IPS-NIHi7 (cell line): Measurements from ENCODE around the gene CAMK2D.
"Not testable (repeated sequence)": the region's sequence is repeated elsewhere in the genome, so short reads cannot be mapped to it uniquely, and the experiment has no call there.

Experiments used
- DNase-seq: peaks from one replicate; pipeline ENCODE4 v3.0.0; 2012; ENCODE audit warnings: mixed read lengths; ENCODE audit errors: extremely low spot score

Gene CAMK2D

DNA sequence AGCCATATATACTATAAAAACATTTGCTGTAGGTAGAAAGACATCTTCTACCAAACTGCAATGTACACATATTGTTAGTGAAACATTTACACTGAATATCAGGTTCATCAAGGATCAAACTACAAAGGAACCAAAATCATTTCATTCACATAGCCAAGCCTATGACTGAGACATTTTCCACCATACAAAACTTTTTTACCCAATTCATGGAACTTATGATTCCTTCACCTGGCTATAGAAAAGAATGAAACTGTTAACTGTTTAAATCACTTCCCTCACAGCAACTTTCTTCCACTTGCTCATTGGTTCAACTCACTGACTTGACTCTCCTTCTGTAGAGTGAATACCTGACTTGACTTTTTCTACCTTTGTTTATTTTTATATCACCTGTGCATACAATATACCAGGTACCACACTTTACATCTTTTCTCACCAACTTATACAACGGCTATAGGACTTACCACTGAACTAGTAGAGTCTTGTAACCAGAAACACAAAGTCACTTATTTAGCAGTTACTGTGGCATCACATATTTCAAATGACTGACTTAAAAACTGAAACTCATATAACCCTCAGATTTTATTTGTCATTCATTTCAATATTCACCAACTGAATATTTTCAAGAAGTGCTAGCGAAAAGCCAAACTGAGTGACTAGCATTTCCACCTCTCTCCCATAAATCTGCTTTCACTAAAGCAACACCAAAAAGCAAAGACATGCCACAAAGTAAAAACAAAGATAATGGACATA lies 30.9 kb downstream of the CAMK2D start:
- DNase-seq, result no peak

DNA sequence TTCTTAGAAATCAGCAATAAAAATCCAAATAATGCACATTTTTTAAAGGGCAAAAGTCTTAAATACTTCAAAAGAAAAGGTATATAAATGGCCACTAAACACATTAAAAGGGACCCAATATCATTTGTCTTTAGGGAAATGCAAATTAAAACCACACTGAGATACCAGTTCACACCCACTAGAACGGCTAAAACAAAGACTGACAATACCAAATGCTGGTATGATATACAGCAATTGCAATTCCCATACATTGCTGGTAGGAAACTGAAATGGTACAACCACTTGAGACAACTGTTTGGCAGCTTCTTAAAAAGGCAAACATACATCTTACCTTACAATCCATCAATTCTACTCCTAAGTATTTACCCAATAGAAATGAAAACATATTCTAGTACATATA lies 33.7 kb downstream of the CAMK2D start:
- DNase-seq, result no peak

DNA sequence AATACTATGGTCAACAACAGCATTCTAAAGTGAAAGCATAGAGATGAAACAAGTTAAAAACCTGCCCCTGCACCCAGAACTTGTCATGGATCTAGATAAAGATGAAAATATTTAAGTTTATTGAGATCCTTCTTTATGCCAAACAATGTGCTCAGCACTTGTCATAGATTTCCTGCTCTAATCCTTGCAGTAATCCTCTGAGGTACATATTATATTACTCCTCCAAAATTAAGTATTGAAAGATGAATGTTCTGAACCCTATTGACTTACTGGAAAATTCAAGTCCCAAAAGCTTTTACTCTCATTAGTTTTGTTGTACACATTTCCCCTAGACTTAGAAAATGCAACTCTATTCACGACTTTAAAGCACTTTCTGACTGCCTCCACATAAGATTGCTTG lies 35.6 kb downstream of the CAMK2D start:
- no peak for DNase-seq

DNA sequence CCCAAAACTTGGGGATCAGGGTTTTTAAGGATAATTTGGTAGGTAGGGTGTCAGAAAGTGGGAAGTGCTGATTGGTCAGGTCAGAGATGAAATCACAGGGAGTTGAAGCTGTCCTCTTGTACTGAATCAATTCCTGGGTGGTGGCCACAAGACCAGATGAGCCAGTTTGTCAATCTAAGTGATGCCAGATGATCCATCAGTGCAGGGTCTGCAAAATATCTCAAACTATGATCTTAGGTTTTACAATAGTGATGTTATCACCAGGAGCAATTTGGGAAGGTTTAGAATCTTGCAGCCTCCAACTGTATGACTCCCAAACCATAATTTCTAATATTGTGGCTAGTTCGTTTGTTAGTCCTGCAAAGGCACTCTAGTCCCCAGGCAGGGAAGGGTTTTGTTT lies 43.3 kb downstream of the CAMK2D start:
- DNase-seq, result no peak

DNA sequence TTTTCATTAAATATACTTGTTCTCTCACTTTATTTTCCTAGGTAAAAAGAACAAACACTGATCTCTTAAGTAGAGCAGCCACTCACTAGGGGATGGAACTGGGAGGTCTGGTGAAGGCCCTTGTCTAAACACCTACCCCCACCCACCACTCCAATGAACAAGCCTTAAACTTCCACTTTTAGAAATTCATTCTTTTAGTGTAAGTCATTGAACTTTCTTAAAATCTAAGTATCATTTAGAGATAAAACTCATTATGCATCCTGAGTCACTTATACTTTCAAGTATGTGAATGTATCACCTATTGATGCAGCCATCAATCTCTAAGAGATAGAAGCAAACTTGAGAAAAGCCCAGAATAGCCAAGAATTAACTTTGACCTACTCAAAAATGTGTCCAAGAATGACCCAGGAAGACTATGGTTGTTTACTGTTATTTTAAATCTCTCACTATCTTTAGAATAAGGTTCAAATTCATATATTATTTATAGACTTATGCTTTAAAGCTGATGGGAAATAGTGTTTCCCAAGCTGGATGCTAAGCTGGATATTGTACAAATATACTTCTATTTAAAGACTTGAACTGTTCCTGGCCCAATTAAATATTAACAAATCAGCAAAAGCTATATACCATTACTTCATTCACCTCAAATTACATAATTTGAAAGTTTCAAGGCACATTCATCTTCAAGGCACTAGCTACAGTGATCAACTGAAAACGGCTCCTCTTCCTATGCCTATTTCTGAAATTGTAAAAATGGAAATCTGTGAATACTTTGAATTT lies 49.5 kb downstream of the CAMK2D start:
- no peak for DNase-seq

DNA sequence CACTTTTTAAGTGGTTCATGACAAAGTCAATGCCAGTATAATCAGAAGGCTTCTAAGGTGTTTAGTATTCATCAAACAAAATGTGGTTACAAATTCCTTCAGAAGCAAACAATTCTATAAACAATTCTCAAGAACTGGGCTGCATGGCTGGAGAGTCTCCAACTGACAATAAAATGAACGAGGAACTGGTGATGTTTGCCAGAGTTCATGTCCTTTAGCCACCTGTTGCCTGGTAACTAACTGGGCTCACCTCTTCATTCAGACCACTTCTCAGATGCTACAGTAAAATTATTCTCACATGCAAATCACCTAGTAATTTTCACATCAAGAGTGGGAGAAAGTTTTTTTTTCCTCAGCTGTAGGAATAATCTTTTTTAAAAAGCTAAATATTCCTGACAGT lies 53.3 kb downstream of the CAMK2D start:
- no peak for DNase-seq

DNA sequence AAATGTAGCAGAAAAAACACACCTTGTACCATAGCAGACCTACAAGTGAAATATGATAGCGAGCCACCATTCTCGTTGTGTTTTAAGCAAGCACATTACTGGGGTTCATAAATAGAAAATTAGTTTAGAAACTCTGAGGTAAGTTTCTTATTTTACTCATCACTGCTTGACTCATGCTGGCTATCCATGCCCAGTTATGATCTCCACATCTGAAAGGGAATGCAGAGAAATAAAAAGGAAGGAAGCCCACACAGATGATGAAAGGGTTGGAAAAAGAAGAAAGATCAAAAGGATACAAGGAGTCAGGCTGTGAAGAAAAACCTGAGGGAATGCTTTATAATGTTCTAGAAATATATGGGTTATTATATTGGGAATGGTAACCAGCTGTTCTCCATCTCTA lies 54.5 kb downstream of the CAMK2D start:
- no peak for DNase-seq

DNA sequence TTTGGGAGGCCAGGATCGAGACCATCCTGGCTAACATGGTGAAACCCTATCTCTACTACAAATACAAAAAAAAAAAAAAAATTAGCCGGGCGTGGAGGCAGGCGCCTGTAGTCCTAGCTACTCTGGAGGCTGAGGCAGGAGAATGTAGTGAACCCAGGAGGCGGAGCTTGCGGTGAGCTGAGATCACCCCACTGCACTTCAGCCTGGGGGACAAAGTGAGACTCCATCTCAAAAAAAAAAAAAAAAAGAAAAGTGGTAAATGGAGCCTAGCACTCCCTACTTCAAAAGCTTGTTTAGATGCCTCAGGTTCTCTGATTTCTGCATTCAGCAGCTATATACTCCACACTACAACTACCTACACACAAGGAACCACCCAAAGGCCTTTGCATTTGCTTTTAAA lies 56.4 kb downstream of the CAMK2D start:
- DNase-seq, result not testable (repeated sequence)

DNA sequence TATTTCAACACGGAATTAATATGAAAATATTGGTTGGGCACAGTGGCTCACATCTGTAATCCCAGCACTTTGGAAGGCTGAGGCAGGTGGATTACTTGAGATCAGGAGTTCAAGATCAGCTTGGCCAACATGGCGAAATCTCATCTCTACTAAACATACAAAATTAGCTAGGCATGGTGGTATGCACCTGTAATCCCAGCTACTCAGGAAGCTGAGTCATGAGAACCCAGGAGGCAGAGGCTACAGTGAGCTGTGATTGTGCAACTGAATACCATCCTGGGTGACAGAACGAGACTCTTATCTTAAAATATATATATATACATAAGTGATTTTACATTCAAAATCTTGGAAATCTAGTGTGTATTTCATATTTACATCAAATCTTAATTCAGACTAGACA lies 58.9 kb downstream of the CAMK2D start:
- not testable (repeated sequence) for DNase-seq

DNA sequence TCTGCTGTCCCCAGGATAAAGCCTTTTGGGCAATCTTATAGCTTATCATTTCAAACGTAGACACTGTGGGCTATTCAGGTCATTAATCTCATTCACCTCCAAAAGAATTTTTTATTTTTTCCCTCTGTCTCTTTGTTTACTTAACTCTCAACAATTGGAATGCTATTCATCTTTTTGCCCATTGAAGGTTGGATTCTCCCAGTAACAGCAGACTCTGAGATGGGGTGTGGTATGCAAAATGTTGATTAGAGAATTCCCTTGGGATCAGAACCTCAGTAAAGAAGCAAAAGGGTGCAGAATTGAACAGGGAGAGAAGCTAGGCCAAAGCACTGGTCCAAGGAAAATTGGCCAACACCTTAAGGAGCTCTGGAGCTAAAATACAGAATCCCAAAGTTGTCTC lies 60.4 kb downstream of the CAMK2D start:
- DNase-seq, result no peak

DNA sequence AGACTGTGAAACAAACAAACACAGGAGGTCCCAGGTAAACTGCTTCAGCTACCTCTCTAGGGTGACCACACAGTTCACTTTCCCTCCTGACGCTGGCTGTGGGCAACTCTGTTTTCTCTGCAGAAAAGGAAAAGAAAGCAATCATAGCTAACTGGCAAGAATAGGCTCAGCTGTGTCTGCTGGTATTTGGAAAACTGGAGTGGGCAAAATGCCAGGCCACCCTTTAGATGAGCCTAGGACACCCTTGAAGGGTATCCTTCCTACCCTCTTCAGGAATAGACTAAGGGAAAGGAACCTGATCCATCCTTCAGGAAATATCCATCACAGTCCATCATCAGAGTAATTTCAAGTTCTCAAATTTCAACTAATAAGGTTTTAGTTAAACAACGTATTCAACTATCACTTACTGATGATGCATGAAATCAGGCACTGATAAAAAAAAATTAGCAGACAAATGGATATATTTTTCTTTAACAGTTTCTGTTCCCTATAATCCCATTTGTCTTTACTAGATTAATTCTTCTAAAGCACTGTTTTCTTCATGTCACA lies 60.9 kb downstream of the CAMK2D start:
- DNase-seq, result no peak

DNA sequence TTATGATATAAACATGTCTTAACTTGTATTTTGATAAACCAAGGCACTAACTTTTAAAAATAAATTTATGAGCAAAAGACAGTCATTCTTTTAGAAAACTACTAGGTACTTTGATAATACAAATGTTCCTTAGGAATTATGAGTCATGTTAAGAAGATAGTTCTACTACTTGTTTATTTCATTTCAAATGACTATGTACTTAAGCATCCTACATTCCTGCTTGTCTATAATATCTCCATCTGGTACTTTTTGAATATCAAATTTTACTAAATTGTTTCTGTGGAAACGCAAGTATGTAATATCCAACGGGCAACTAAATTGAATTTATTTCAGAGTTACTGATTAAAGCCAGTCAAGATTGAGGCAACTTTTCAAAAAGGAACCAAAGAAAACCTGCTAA lies 61.8 kb downstream of the CAMK2D start:
- DNase-seq, result no peak

DNA sequence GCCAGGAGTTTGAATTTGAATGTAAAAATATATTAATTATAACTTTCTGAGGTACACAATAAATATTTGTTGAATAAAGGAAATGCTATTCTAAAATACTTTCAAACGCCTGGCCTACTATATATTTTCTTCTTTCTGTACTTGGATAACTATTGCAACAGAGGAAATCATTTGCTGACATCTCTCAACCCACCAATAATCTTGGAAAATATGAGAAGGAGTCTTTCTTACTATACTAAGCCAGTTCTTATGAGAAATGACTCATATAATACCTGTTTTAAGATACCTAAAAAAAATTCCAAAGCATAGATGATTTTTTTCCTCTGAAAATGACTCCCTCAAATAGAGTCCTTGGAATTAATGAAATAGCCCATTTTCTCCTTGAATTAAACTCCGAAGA lies 64.1 kb downstream of the CAMK2D start:
- DNase-seq, result no peak

DNA sequence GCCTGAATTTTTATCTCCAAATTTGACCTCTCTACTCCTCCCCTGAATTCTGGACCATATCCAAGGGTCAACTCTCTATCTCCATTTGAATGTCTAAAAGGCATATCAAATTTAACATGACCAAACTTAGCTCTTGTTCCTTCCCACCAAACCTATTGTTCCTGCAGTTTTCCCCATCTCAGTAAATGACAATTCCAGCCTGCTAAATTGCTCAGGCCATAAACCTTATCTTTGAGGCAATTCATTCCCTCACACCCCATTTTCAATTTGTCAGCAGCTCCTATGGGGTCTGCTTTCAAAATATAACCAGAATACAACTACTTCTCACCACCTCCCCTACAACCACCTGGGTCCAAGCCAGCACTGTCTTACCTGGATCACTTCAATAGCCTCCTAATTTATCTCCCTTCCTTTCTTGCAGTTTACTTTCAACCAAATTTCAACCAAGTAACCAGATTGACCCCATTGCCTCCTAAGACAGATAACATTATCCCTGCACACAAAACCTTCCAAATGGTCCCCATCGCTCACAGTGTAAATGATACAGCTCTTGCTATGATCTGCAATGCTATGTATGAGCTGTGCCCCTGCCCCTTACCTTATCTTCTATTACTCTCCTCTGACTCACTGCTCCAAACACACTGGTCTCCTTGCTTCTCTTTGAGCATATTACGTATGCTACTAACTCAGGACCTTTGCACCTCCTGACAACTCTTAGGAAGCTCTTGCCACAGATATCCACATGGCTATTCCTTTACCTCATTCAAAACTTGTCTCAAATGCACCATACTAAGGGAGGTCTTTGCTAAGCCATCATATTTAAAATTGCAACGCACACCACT lies 66.0 kb downstream of the CAMK2D start:
- no peak for DNase-seq

DNA sequence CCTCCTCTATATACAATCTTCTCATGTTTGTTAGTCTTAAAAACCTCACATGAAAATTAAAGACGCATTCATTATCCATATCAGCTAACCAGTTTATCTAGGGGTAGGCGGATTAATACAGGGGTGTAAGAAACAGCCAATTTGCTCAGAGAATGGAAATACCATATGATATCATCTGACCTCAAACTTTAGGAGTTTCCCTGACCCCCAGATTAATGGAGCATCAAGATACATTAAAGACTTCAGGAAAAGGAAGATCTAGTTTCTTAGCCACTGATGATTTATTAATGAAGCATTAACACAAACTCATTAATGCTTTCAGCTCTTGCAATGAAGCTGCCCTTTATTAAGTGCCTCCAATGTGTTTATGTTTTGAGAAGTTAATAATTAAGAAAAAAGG lies 67.5 kb downstream of the CAMK2D start:
- no peak for DNase-seq

DNA sequence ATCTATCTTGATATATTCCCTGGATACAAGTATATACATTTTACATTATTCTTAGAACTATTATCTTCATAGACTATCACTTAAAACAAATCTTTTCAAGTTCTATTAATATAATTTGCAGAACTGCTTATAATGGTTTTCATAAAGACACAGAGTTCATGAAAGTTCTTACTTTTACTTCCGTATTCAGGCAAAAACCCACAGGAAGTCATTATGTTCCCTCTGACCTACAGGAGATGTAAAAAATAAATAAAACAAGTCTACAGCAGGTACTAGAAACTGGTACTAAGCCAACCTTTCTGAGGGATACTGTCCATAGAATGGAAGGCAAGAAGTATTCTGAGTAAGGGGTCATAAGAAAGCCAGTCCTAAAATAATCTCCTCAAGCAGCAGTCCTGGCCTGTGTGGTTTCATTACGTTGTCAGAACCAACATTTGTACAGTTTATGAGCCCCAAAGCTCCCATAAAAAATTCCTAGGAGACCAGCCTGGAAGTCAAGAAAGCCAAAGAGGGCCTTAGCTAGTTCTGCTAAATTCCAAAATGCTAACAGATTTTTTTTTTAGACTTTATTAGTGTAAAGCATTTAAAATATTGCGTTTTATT lies 68.6 kb downstream of the CAMK2D start:
- no peak for DNase-seq

DNA sequence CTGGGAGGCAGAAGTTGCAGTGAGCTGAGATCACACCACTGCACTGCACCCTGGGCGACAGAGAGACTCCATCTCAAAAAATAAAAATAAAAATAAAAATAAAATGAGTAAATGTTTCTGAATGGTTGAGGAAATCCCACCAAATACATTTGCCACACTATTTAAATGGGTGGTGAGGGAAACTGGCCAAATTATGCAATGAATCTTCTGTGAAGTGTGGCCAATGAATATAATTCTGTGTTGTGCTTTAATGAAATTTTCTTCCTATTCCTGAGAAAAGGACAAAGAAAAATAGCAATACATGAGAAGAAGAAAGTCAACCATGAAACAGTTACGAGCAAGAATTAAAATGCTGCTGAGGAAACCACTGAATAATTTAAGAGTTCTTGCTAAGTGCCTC lies 69.9 kb downstream of the CAMK2D start:
- DNase-seq, result no peak

DNA sequence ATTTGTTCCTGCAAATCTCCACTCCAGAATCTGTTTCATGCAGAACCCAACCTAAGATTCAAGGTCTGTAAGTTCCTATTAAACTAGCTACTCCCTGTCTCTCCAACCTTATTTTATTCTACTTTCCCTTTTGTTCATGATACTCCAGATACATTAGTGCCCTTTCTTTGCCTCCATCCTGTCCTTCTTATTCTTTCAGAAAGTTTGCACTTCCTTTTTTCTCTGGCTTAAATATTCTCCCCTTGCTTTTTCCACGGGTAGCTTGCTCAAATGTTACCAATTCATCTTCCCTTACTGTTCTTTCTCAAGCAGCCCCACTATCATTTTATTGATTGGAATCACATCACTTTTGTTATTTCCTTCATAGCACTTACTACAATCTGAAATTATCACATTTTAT lies 72.1 kb downstream of the CAMK2D start:
- DNase-seq, result no peak

DNA sequence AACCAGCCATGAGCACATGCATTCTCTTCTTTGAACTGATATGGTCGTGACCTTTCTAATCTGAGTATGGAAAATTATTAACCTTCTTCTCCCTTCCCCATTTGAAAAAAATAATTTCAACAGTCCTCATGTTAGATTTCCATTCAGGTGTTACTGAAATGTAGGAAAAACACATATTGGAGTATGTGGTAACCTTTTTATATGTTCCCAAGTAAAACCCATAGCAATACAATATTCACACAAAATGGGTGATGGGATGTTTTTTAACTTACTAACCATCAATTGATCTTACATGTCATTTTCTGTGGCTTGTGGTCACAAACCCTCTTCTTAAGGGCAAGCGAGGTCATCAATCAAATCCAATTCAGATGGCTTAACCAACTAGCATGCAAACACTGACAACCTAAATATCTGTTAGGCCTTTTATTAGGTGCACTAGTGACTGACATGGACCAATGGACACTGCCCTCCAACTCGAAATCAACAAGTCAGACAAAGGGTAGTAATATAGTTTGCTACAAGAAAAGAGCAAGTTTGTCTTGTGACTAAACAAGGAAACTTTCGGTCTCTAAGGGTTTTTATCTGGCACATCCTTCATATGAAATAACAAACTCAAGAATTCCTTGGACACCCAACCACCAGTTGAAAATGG lies 74.3 kb downstream of the CAMK2D start:
- no peak for DNase-seq

DNA sequence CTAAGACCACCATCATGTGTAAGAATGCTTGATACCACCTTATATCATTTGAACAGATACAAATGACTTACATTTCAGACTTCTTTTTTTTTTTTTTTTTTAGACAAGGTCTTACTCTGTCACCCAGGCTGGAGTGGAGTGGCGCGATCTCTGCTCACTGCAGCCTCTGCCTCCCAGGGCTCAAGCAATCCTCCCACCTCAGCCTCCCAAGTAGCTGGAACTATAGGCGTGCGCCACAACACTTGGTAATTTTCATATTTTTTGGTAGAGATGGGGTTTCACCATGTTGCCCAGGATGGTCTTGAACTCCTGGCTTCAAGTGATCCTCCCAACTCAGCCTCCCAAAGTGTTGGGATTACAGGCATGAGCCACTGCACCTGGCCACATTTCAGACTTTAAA lies 76.4 kb downstream of the CAMK2D start:
- not testable (repeated sequence) for DNase-seq

DNA sequence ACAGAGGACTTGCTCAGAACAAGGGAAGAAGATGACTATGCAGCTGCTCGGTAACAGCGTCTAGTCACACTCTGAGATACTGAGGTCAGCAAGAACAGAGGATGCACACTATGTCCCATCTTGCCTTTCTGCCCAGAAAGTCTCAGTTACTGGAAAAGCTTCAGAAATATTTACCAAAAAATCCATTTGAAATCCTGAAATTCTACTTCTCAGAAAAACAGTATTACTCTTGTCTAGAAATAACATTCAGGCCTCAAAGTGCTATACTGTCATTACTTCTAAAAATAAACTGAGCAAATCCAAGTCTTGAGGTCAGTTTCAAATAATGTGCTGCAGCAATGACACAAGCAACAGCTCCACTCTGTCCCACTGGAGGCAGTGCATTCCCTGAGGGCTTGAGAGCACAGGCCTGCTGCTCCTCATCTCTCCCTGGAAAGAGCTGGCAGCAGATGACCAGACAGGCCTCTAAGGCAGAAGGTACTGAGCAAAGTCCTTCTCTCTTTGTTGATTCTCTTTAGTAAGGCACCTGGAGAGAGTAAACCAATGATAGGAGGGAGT lies 76.9 kb downstream of the CAMK2D start:
- DNase-seq, result peak; percentile 44
